ENCODE measurements around the gene ADAM12. TPM values are rescaled to one million over a fixed set of nuclear protein-coding genes. Genes with fewer than 3 reads are reported as not detected.

ADAM12 gene
- total and polyA plus RNA-seq, 7 donors, result 0.01 to 3.3 (median 0.24) TPM; not detected in 2

GRCh38 chr10:126157189-126157588 lies 231.1 kb downstream of the ADAM12 start:
- H3K4me1 ChIP-seq, result no peaks in the 10 kb centered on the region
- TF ChIP-seq, protein P1, sequence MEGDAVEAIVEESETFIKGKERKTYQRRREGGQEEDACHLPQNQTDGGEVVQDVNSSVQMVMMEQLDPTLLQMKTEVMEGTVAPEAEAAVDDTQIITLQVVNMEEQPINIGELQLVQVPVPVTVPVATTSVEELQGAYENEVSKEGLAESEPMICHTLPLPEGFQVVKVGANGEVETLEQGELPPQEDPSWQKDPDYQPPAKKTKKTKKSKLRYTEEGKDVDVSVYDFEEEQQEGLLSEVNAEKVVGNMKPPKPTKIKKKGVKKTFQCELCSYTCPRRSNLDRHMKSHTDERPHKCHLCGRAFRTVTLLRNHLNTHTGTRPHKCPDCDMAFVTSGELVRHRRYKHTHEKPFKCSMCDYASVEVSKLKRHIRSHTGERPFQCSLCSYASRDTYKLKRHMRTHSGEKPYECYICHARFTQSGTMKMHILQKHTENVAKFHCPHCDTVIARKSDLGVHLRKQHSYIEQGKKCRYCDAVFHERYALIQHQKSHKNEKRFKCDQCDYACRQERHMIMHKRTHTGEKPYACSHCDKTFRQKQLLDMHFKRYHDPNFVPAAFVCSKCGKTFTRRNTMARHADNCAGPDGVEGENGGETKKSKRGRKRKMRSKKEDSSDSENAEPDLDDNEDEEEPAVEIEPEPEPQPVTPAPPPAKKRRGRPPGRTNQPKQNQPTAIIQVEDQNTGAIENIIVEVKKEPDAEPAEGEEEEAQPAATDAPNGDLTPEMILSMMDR (IDR thresholded peaks at IDR 0.05), result no peak
- 78 to 80% (median 79%) methylated on average over 5 of the region's 5 CpGs for WGBS, 3 donors
- no peaks in the 10 kb centered on the region for H3K36me3 ChIP-seq (ENCODE audit: insufficient read depth in 1 of 2, low read depth in 1 of 2)
- H3K27ac ChIP-seq, result no peak overlapping the region
- DNase-seq (no peak), ATAC-seq (no peak)
- H3K4me3 ChIP-seq, result no peak overlapping the region
- no peaks in the 10 kb centered on the region for H3K9me3 ChIP-seq
- peaks cover 0 to 2% (median 0%) of the 10 kb centered on the region in 3 donors for H3K27me3 ChIP-seq (ENCODE audit: insufficient read depth in 3 of 3, low read length in 2 of 3)
- intact Hi-C loops (cut with DNase I), result no loop called here

- H3K9me3 ChIP-seq, result peaks cover 4% of the 10 kb centered on the region
- H3K27ac ChIP-seq, result no peak overlapping the region
- DNase-seq (no peak), ATAC-seq (no peak)
- no peak overlapping the region for H3K4me3 ChIP-seq
- H3K4me1 ChIP-seq, result no peaks in the 10 kb centered on the region
- H3K36me3 ChIP-seq (ENCODE audit: insufficient read depth in 1 of 2, low read depth in 1 of 2), result no peaks in the 10 kb centered on the region
- 73 to 79% (median 75%) methylated on average over 6 of the region's 6 CpGs for WGBS, 3 donors
- peaks cover 0 to 2% (median 0%) of the 10 kb centered on the region in 3 donors for H3K27me3 ChIP-seq (ENCODE audit: insufficient read depth in 3 of 3, low read length in 2 of 3)
- TF ChIP-seq, protein P1 (IDR thresholded peaks at IDR 0.05), result no peak
- intact Hi-C loops (cut with DNase I), result no loop called here
Observed at GRCh38 chr10:126156503-126156902, 231.8 kb downstream of the ADAM12 start.

DNA sequence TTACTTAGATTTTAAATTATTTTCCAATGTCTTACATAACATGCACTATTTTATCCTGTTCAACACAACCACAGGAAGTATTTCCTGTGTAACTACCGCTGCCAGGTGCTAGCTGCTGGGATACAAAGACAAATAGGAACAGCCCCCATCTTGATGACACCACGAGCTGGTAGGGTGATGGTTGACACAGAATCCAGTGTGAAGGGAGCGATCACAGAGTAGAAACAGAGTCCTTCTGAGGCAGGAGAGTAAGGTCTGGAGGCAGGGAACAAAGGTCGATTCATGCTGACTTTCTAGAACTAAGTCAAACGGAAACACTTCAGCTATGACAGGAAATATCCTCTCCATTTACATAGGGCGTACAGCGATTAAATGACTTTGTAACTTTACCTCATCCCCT lies 232.3 kb downstream of the ADAM12 start:
- ATAC-seq, result no peak
- Histone ChIP-seq H3K36me3 (ENCODE audit: insufficient read depth in 1 of 2, low read depth in 1 of 2) (no peaks in the 10 kb centered on the region), H3K27ac (no peak overlapping the region), H3K4me1 (no peaks in the 10 kb centered on the region), H3K4me3 (no peak overlapping the region), H3K9me3 (peaks cover 9% of the 10 kb centered on the region), H3K27me3 (ENCODE audit: insufficient read depth in 3 of 3, low read length in 2 of 3) (peaks cover 0 to 2% (median 0%) of the 10 kb centered on the region in 3 donors)
- intact Hi-C loops (cut with DNase I), result no loop called here
- WGBS, 3 donors, result 69 to 77% (median 75%) methylated on average over 7 of the region's 7 CpGs
- no peak for DNase-seq
- TF ChIP-seq, protein P1 (IDR thresholded peaks at IDR 0.05), result no peak

DNA sequence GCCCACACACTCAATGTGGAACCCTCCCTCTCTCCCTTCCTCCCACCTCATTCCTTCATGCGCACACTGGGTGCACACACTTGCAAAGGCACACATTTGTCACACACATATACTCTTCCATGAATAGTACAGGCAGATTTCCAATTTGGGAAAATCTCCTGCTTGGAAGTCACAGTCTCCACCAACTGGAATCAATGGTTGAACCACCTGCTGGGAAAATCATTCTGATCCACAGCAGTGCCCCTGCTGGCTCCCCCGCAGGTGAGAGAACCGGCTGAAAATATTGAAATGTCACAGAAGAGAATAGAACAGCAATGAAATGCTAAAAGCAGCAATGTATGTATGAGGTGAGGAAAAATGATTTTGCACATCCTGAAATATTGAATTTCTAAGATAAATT lies 232.7 kb downstream of the ADAM12 start:
- no peak for DNase-seq

More for the DNA sequence above, 232.7 kb downstream of the ADAM12 start:
- Histone ChIP-seq H3K27ac (no peak overlapping the region), H3K36me3 (ENCODE audit: insufficient read depth in 1 of 2, low read depth in 1 of 2) (no peaks in the 10 kb centered on the region), H3K4me3 (no peak overlapping the region), H3K27me3 (ENCODE audit: insufficient read depth in 3 of 3, low read length in 2 of 3) (peaks cover 0 to 2% (median 0%) of the 10 kb centered on the region in 3 donors), H3K9me3 (peaks cover 10% of the 10 kb centered on the region), H3K4me1 (no peaks in the 10 kb centered on the region)
- TF ChIP-seq, protein P1 (IDR thresholded peaks at IDR 0.05), result no peak
- intact Hi-C loops (cut with DNase I), result no loop called here
- 33 to 80% (median 72%) methylated on average over 3 of the region's 3 CpGs for WGBS, 3 donors
- ATAC-seq, result no peak
